Thymus (tissue), 11 donors: Measurements from ENCODE around the gene SETBP1. TPM values are rescaled to one million over a fixed set of nuclear protein-coding genes. Genes with fewer than 3 reads are reported as not detected.

Experiments
- DNase-seq, 9 donors: peaks; one replicate each; pipeline ENCODE4 v3.0.0-alpha.2; 2013; ENCODE audit warnings: low spot score in 9 of 9, low read depth in 6 of 9, missing footprints in 1 of 9
- H3K27ac ChIP-seq, 2 donors: one replicate each; pipeline ENCODE4 v1.5.1; 2013; ENCODE audit warnings: control low read depth in 1 of 2, low read depth in 1 of 2, low read length in 1 of 2, mild to moderate bottlenecking in 1 of 2, moderate library complexity in 1 of 2
- H3K27me3 ChIP-seq, 2 donors: one replicate each; pipeline ENCODE4 v1.5.1; 2013; ENCODE audit warnings: low read length in 1 of 2; ENCODE audit not compliant: control insufficient read depth in 2 of 2, insufficient read depth in 1 of 2
- H3K36me3 ChIP-seq, 2 donors: one replicate each; pipeline ENCODE4 v1.5.1; 2013; ENCODE audit warnings: low read length in 1 of 2, mild to moderate bottlenecking in 1 of 2, moderate library complexity in 1 of 2; ENCODE audit not compliant: control insufficient read depth in 2 of 2, insufficient read depth in 2 of 2
- H3K4me1 ChIP-seq, 2 donors: one replicate each; pipeline ENCODE4 v1.5.1; 2013; ENCODE audit warnings: low read length in 2 of 2; ENCODE audit not compliant: control insufficient read depth in 2 of 2, insufficient read depth in 2 of 2
- H3K4me3 ChIP-seq, 2 donors: one replicate each; pipeline ENCODE4 v1.5.1; 2013; ENCODE audit warnings: low read length in 2 of 2, control low read depth in 1 of 2, mild to moderate bottlenecking in 1 of 2
- H3K9me3 ChIP-seq, 2 donors: one replicate each; pipeline ENCODE4 v1.5.1; 2013; ENCODE audit warnings: low read length in 1 of 2, mild to moderate bottlenecking in 1 of 2; ENCODE audit not compliant: control insufficient read depth in 2 of 2, insufficient read depth in 1 of 2
- WGBS: extraction: QIAGEN DNeasy Blood & Tissue Kit; methylation state at CpG from one replicate; pipeline ENCODE4 v1.1.7; 2013; 5-methylcytosine and 5-hydroxymethylcytosine counted together
- polyA plus RNA-seq: library from polyadenylated mRNA; stranded (reverse); fragments of 200-250 nt; gene quantifications from one replicate; pipeline ENCODE4 v1.2.3, GENCODE V29; 2013
- total RNA-seq: library from RNA; stranded (reverse); fragments of 120-200 nt; gene quantifications from one replicate; pipeline ENCODE4 v1.2.4, GENCODE V29; 2013
- donor health status: healthy.

The SETBP1 gene
- total and polyA plus RNA-seq, 2 donors, result 3.3 to 8.5 TPM

- WGBS, result 94% methylated on average over 2 of the region's 2 CpGs
- Histone ChIP-seq H3K4me3 (no peak overlapping the region), H3K4me1 (peaks cover 0 to 7% of the 10 kb centered on the region in 2 donors), H3K27ac (no peak overlapping the region), H3K9me3 (no peaks in the 10 kb centered on the region), H3K36me3 (no peaks in the 10 kb centered on the region), H3K27me3 (no peaks in the 10 kb centered on the region)
- DNase-seq, result no peak
Measured at GRCh38 chr18:45109271-45109670, 428.6 kb downstream of the SETBP1 start.

- Histone ChIP-seq H3K36me3 (no peaks in the 10 kb centered on the region), H3K4me1 (peaks cover 0 to 7% of the 10 kb centered on the region in 2 donors), H3K27ac (no peak overlapping the region), H3K4me3 (no peak overlapping the region), H3K9me3 (no peaks in the 10 kb centered on the region), H3K27me3 (no peaks in the 10 kb centered on the region)
- DNase-seq, result no peak
Measured at GRCh38 chr18:45109706-45110105, 429.0 kb downstream of the SETBP1 start.

GRCh38 chr18:45110577-45111501, 430.2 kb downstream of the SETBP1 start:
- H3K9me3 ChIP-seq, result no peaks in the 10 kb centered on the region
- H3K4me3 ChIP-seq, result no peak overlapping the region
- no peaks in the 10 kb centered on the region for H3K27me3 ChIP-seq
- WGBS, result 89% methylated on average over 7 of the region's 7 CpGs
- H3K27ac ChIP-seq, result no peak overlapping the region
- H3K4me1 ChIP-seq, result peaks cover 0 to 7% of the 10 kb centered on the region in 2 donors
- no peak for DNase-seq
- H3K36me3 ChIP-seq, result no peaks in the 10 kb centered on the region

GRCh38 chr18:45111502-45111848, 430.8 kb downstream of the SETBP1 start:
- H3K27me3 ChIP-seq, result no peaks in the 10 kb centered on the region
- DNase-seq, result no peak
- H3K4me1 ChIP-seq, result peaks cover 0 to 4% of the 10 kb centered on the region in 2 donors
- WGBS, result 79% methylated on average over 1 of the region's 1 CpG
- no peaks in the 10 kb centered on the region for H3K9me3 ChIP-seq
- H3K36me3 ChIP-seq, result no peaks in the 10 kb centered on the region
- no peak overlapping the region for H3K4me3 ChIP-seq
- H3K27ac ChIP-seq, result no peak overlapping the region

GRCh38 chr18:45112682-45113081, 432.0 kb downstream of the SETBP1 start:
- H3K27me3 ChIP-seq, result no peaks in the 10 kb centered on the region
- H3K36me3 ChIP-seq, result no peaks in the 10 kb centered on the region
- no peaks in the 10 kb centered on the region for H3K9me3 ChIP-seq
- H3K27ac ChIP-seq, result no peak overlapping the region
- no peaks in the 10 kb centered on the region for H3K4me1 ChIP-seq
- H3K4me3 ChIP-seq, result no peak overlapping the region
- no peak for DNase-seq
- 99% methylated on average over 1 of the region's 1 CpG for WGBS

- no peak overlapping the region for H3K4me3 ChIP-seq
- DNase-seq, result no peak
- no peaks in the 10 kb centered on the region for H3K4me1 ChIP-seq
- no peaks in the 10 kb centered on the region for H3K36me3 ChIP-seq
- H3K9me3 ChIP-seq, result no peaks in the 10 kb centered on the region
- 90% methylated on average over 4 of the region's 4 CpGs for WGBS
- no peaks in the 10 kb centered on the region for H3K27me3 ChIP-seq
- no peak overlapping the region for H3K27ac ChIP-seq
Measured at GRCh38 chr18:45116116-45116515, 435.4 kb downstream of the SETBP1 start.
